Epidermal melanocyte (primary cell): ENCODE data around the gene TFAP2B.

Experiments used
- DNase-seq: peaks from one replicate; pipeline ENCODE4 v3.0.0; 2011; ENCODE audit warnings: low spot score; ENCODE audit not compliant: insufficient read length

The TFAP2B gene

GRCh38 chr6:50818673-50819072 lies at the start of gene TFAP2B:
Gene TFAP2B, plus strand, starts transcription at chr6:50818871. Its CDS starts 21 bp downstream, at chr6:50818892.
- no peak for DNase-seq

- DNase-seq, result no peak
Measured at GRCh38 chr6:50778696-50779095, 40.0 kb upstream of the TFAP2B start.

GRCh38 chr6:50780382-50780781 lies 38.3 kb upstream of the TFAP2B start:
- no peak for DNase-seq

GRCh38 chr6:50785921-50786320 lies 32.8 kb upstream of the TFAP2B start:
- DNase-seq, result no peak

GRCh38 chr6:50791900-50792508 lies 26.7 kb upstream of the TFAP2B start:
- no peak for DNase-seq

DNA sequence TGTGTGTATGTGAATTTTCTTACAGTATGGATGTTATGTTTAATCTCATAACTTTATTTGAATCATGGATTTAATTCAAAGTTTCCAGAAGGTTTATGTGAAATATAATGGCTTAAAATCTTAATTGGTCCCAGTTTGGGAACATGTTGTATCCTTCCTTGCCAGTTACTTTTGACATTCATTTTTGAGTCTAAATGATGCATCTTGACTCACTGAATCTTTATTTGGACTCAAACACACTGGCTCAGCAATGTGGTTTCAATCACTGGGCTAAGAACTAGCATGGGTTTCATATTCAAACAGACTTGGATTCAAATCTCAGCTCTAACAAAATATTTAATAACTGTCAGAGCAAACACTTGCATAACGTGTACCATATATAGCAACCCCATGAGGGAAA lies 25.9 kb upstream of the TFAP2B start:
- no peak for DNase-seq

DNA sequence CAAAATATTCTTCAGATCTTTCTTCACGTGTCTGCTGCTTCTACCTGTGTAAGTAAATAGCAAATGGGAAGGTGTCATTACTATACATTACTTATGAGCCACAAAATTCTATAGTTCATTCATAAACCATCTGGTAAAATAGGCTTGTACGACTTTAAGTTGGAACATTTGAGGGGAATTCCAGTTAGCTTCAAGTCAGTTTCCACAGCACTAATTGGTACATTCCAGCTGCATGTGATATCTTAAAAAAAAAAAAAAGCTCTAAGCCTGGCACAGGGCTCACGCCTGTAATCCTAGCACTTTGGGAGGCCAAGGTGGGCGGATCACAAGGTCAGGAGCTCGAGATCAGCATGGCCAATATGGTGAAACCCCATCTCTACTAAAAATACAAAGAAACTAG lies 23.1 kb upstream of the TFAP2B start:
- no peak for DNase-seq

GRCh38 chr6:50804283-50804682 lies 14.4 kb upstream of the TFAP2B start:
- DNase-seq, result no peak

DNA sequence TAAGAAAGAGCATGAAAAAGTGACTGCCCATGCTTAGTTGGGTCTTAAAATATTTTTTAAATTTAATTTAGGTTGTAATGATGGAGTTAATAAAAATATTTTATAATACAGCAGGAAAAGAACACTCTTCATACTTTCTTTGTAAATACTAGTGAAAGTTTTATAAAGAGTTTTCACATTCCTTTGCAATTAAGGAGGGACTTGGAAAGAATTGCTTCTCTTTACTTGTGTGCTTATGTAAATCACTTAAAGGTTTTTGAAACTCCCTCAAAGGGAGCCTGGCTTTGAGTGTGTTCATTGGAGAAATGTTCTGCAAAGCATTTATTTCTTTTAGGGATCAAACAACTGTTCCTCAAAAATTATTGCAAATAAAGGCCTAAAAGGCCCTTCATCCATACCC lies 11.6 kb upstream of the TFAP2B start:
- DNase-seq, result no peak

DNA sequence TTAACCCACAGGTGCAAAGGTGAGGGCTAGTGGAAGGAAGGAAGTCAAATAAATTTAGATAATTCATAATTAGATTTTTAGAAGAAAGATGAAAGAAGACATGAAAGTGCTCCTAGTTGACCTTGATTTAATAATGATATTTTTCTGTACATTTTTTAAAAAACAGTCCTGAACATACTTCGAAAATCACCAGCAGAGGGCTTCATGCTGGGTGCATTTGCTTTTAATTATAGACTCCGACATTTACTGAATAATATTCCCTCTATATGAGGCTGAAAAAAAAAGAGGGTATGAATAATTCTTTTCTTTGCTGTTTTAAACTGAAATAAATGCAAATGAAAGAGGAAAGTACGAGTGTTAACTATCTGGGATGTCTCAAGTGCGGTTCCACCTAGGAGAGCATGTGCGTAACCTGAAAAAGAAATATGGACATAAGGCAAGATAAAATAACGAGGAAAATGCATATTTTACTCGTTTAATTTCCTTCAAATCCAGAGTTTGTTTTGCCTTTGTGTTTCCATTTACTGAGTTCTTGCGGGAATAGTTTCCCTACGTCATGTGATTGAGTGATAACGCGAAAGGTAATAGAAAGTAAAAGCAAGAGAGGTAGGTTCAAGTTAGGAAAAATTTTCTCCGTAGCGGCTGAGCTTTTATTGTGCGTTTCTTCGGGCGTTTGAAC lies 3.1 kb upstream of the TFAP2B start:
- DNase-seq, result no peak

DNA sequence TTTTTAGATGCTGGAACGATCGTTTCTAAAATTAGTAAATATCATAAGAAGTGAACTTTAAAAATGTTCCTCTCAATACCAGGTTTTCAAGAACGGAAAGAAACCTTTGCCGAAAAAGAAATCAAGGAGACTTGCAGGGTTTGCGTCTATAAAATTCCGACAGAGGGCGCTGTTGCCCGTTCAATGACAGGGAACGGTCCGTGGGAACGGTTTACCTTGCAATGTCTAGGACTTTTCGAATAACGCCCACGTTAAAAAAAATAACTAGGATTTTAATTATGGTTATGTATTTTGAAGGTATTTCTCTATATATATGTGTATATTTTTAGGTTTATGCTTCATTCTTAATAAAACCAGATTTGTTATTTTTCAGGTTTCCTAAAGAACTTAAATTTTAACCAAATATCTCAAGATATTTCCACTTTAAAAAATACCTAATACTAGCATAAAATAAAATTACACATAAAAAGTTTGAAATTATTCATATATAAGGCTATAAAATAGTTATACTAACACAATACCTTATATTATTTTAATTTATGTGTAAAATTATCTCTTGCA lies 2.5 kb upstream of the TFAP2B start:
- DNase-seq, result peak; percentile 64

DNA sequence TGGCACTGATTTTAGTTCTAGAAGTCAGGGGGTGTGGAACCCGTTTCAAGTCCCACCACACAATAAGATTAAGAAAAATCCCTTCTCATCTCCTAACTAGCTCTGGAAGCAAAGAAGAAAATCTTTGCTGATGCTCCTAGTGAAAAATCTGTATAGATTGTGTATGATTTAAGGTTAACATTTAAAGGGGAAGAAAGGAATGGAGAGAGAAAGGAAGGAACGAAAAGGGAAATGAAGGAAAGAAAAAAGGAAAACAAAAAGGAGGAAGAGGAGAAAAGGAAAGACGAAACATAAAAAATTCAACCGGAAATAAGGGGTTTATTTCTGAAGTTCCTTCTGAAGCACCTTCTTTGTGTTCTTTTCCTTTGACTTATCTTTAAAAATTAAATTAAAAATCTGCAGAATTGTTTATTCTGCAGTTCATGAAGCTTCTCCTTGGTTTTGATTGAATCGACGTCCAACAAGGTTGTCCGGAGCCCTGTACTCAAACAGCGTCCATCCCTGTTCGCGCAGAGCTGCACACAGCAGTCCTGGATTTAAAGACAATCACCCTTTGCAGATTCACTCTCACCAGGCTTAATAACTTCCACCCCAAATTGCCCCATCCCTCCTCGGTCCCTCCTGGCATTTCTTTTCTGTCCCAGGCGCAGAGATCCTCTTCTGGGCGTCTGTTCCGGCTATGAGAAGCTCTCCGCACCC lies 1.6 kb upstream of the TFAP2B start:
- DNase-seq, result no peak

- no peak for DNase-seq
Measured at GRCh38 chr6:50817646-50817950, 1.1 kb upstream of the TFAP2B start.

DNA sequence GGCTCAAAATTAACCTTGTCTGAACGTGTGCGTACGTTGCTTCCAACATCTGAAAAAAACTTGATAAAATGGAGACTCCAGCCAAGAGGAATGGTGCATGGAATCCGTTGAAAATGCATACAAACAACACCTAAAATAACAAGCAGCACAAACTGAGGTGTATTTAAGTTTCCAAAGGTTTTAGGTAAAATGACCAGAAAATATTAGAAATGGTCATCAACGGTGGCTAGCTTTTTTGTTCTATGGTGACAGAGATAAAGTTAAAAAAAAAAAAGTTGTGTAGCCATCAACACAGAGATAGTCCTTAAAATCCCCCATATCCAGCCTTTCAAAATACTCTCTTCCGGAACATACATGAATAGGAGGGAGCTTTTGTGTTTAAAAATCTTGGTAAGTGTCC lies 651 bp upstream of the TFAP2B start:
- DNase-seq, result no peak

DNA sequence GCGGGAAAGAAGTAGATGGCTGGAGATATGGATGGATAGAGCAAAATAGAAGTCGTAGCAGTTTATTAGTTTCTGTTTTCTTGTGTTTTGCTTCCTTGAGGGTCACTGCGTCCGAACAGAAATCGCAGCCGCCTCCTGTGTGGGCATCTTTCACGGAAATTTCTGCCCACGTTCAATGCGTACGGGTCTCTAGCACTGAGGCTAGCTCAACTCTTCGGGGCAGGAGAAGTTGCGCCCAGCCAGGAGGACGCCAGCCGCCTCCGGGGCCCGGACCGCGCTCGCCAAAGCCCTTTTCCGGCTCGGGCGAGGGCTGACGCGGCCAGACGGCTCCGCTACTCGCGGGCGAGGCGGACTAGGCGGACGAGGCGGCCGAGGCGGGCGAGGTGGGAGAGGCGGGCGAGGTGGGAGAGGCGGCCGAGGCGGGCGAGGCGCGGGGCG lies 814 bp downstream of the TFAP2B start:
- DNase-seq, result no peak

DNA sequence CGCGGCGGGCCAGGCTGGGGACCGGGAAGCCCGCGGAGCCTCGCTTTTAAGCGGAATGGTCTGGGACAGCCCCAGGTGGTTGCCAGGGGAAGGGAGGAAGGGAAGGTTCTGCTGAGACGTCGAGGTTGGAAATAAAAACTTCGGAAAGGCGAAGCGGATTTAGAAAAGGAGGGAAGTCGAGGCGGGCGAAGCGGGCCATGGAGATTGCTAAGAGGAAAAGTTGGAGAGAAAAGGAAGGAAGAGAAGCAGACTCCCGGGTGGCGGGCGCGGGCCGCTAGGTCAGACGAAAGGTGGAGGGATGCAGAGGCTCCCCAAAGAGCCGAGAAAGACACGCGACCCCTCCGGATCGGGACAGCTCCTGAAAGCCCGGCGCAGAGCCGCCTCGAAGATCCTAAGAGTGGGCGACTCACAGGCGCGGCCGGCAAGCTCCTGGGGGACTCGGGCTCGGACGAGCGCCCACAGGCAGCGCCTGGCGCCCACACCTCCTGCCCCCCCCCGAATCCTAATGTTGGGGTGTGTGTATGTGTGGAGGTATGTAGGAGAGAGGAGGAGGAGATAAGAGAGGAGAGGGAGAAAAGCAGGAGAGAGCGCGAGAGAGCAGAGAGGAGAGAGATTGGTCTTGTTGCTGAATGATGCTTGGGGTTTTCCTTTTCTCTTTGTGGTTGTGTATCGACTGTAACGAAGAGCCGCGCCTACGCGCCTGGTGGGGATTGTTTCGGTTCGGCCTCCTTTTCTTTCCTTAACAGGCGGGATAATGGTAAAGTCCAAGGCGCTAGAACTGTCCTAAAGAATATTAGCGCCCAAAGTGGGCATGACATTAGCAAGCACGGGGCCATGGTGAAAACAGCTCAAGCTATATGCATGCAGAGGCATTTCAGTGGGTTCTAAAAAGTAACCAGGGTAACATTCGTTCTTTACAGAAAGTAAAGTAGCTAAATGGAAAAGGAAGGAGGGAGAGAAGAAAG lies 1.5 kb downstream of the TFAP2B start:
- no peak for DNase-seq

GRCh38 chr6:50820869-50821264 lies 2.2 kb downstream of the TFAP2B start:
- no peak for DNase-seq

GRCh38 chr6:50821441-50822077 lies 2.9 kb downstream of the TFAP2B start:
- no peak for DNase-seq

GRCh38 chr6:50822078-50822476 lies 3.4 kb downstream of the TFAP2B start:
- DNase-seq, result no peak

GRCh38 chr6:50823094-50823920 lies 4.6 kb downstream of the TFAP2B start:
- no peak for DNase-seq
